GM23338 (cell line): ENCODE data around the gene SLC25A42. TPM values are rescaled to one million over a fixed set of nuclear protein-coding genes. Genes with fewer than 3 reads are reported as not detected.
"Not testable (repeated sequence)": the region's sequence is repeated elsewhere in the genome, so short reads cannot be mapped to it uniquely, and the experiment has no call there.

Experiments used
- ATAC-seq: fragments of 200-7000 bp; cut with Tn5 transposase; 3 replicates; pipeline ENCODE4 v1.9.1; 2020
- DNase-seq: peaks from one replicate; pipeline ENCODE4 v3.0.0-alpha.2; 2015; ENCODE audit warnings: low spot score
- H2AFZ ChIP-seq: fragments of 200-600 bp; sonication (generic); 2 replicates; pipeline ENCODE4 v1.8.0; 2016; ENCODE audit warnings: antibody characterized with exemption, mild to moderate bottlenecking, moderate library complexity
- H3F3A ChIP-seq: fragments of 200-600 bp; sonication (generic); replicated peaks from 2 replicates; pipeline ENCODE4 v1.8.0; 2017; ENCODE audit warnings: antibody characterized with exemption, mixed run types, low read depth
- H3K27ac ChIP-seq: fragments of 200-600 bp; sonication (generic); 2 replicates; pipeline ENCODE4 v1.6.1; 2016; ENCODE audit warnings: low read depth
- H3K27me3 ChIP-seq: fragments of 200-600 bp; sonication (generic); 2 replicates; pipeline ENCODE4 v1.8.0; 2016; ENCODE audit warnings: mild to moderate bottlenecking, mixed run types, moderate library complexity; ENCODE audit not compliant: insufficient read depth
- H3K36me3 ChIP-seq: fragments of 200-600 bp; sonication (generic); 2 replicates; pipeline ENCODE4 v1.8.0; 2016; ENCODE audit warnings: mild to moderate bottlenecking; ENCODE audit not compliant: insufficient read depth
- H3K4me1 ChIP-seq: fragments of 200-600 bp; sonication (generic); 2 replicates; pipeline ENCODE4 v1.8.0; 2016; ENCODE audit warnings: mild to moderate bottlenecking, moderate library complexity; ENCODE audit not compliant: insufficient read depth
- H3K4me2 ChIP-seq: fragments of 200-600 bp; sonication (generic); 2 replicates; pipeline ENCODE4 v1.7.1; 2017; ENCODE audit warnings: mixed run types
- H3K4me3 ChIP-seq: fragments of 200-600 bp; sonication (generic); 2 replicates; pipeline ENCODE4 v1.6.1; 2016; ENCODE audit warnings: mixed run types
- H3K79me2 ChIP-seq: fragments of 200-600 bp; sonication (generic); replicated peaks from 2 replicates; pipeline ENCODE4 v1.8.0; 2017; ENCODE audit warnings: mild to moderate bottlenecking; ENCODE audit not compliant: insufficient read depth
- H3K9me2 ChIP-seq: fragments of 200-600 bp; sonication (generic); 2 replicates; pipeline ENCODE4 v1.8.0; 2017; ENCODE audit not compliant: insufficient read depth
- H4K20me1 ChIP-seq: fragments of 200-600 bp; sonication (generic); replicated peaks from 2 replicates; pipeline ENCODE4 v1.8.0; 2017; ENCODE audit warnings: mild to moderate bottlenecking; ENCODE audit not compliant: insufficient read depth
- H3K27ac Mint-ChIP-seq: 2 replicates; pipeline ENCODE4 v1.8.0; 2020; ENCODE audit warnings: inconsistent platforms, mild to moderate bottlenecking, moderate library complexity, mixed read lengths
- H3K27me3 Mint-ChIP-seq: 3 replicates; pipeline ENCODE4 v1.8.0; 2022; ENCODE audit warnings: low read depth, mild to moderate bottlenecking, moderate library complexity, mixed read lengths, inconsistent platforms; ENCODE audit not compliant: insufficient read depth, poor library complexity
- H3K36me3 Mint-ChIP-seq: 3 replicates; pipeline ENCODE4 v1.8.0; 2021; ENCODE audit warnings: low read depth, mild to moderate bottlenecking, inconsistent platforms, moderate library complexity, mixed read lengths
- H3K4me1 Mint-ChIP-seq: 3 replicates; pipeline ENCODE4 v1.8.0; 2020; ENCODE audit warnings: mild to moderate bottlenecking, inconsistent platforms, mixed read lengths
- H3K4me3 Mint-ChIP-seq: 3 replicates; pipeline ENCODE4 v1.8.0; 2021; ENCODE audit warnings: moderate library complexity, mild to moderate bottlenecking, inconsistent platforms, mixed read lengths
- H3K9me3 Mint-ChIP-seq: 3 replicates; pipeline ENCODE4 v1.8.0; 2020; ENCODE audit warnings: moderate library complexity, mild to moderate bottlenecking, inconsistent platforms, mixed read lengths
- CTCF ChIP-seq, 2 experiments: fragments of 200-600 bp in 1 of 2; sonication (generic) in 1 of 2; conservative IDR thresholded peaks; 2 replicates each; pipeline versions ENCODE4 v1.5.1 to v1.6.1; 2016 to 2017; ENCODE audit warnings: antibody characterized with exemption in 2 of 2, low read depth in 2 of 2, mild to moderate bottlenecking in 2 of 2, moderate library complexity in 1 of 2
- EZH2 ChIP-seq: fragments of 200-600 bp; sonication (generic); IDR thresholded peaks from one replicate; pipeline ENCODE4 v1.8.0; 2017; ENCODE audit warnings: antibody characterized with exemption, mild to moderate bottlenecking, low read depth; ENCODE audit not compliant: unreplicated experiment
- JUNB ChIP-seq: IDR thresholded peaks from one replicate; pipeline ENCODE4 v1.6.1; 2016; ENCODE audit warnings: antibody characterized with exemption; ENCODE audit not compliant: unreplicated experiment
- NANOG ChIP-seq: IDR thresholded peaks from 2 replicates; pipeline ENCODE4 v1.6.1; 2016; ENCODE audit warnings: antibody characterized with exemption, borderline replicate concordance
- STAT1 ChIP-seq: IDR thresholded peaks from one replicate; pipeline ENCODE4 v1.6.1; 2016; ENCODE audit warnings: antibody characterized with exemption; ENCODE audit not compliant: unreplicated experiment
- ZNF331 ChIP-seq: fragments of 250-450 bp; sonication (Bioruptor Pico); IDR thresholded peaks from 2 replicates; pipeline ENCODE4 v1.5.0; 2020; ENCODE audit warnings: low read depth, mild to moderate bottlenecking, moderate library complexity
- polyA plus RNA-seq: library from polyadenylated mRNA; unstranded; fragments of >200 nt; fragmentation: Nextera tagmentation; extraction: Ambion mirVana; gene quantifications from 2 replicates; pipeline ENCODE4 v1.2.1, GENCODE V29; 2016
- total RNA-seq: library from RNA; depleted of rRNA; stranded (reverse); fragments of >200 nt; shearing (Covaris generic); gene quantifications from 2 replicates; pipeline ENCODE4 v1.2.3, GENCODE V29; 2014
- TF ChIP-seq, protein P1 (sequence below): IDR thresholded peaks from 2 replicates; pipeline ENCODE4 v1.6.1; 2016; ENCODE audit warnings: antibody characterized with exemption
- TF ChIP-seq, protein P2 (sequence below): IDR thresholded peaks from one replicate; pipeline ENCODE4 v1.6.1; 2018; ENCODE audit warnings: antibody characterized with exemption; ENCODE audit not compliant: unreplicated experiment

SLC25A42 gene
- total and polyA plus RNA-seq, 2 experiments from 2014 or later: 7.3 to 7.6 TPM

GRCh38 chr19:19101540-19101939 is 37.7 kb downstream of the SLC25A42 start (continued):
- no peak for TF ChIP-seq CTCF (conservative IDR thresholded peaks at IDR 0.05; ENCODE audit: low read depth in 2 of 2)
- no peak for TF ChIP-seq STAT1
- TF ChIP-seq, protein P1, sequence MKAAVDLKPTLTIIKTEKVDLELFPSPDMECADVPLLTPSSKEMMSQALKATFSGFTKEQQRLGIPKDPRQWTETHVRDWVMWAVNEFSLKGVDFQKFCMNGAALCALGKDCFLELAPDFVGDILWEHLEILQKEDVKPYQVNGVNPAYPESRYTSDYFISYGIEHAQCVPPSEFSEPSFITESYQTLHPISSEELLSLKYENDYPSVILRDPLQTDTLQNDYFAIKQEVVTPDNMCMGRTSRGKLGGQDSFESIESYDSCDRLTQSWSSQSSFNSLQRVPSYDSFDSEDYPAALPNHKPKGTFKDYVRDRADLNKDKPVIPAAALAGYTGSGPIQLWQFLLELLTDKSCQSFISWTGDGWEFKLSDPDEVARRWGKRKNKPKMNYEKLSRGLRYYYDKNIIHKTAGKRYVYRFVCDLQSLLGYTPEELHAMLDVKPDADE: no peak
- no peak for TF ChIP-seq NANOG
- no peak for TF ChIP-seq EZH2

- H4K20me1 ChIP-seq, H3F3A ChIP-seq, H3K9me3 Mint-ChIP-seq, H3K27ac Mint-ChIP-seq, H3K4me3 ChIP-seq, H3K4me2 ChIP-seq, H3K79me2 ChIP-seq, H3K36me3 Mint-ChIP-seq, H3K27me3 ChIP-seq, H3K27ac ChIP-seq, DNase-seq, ATAC-seq, H3K36me3 ChIP-seq, H3K9me2 ChIP-seq, H2AFZ ChIP-seq, H3K4me3 Mint-ChIP-seq: not testable (repeated sequence)
- H3K27me3 Mint-ChIP-seq: peaks cover 13% of the 10 kb centered on the region
- peaks cover 16% of the 10 kb centered on the region for H3K4me1 Mint-ChIP-seq
- H3K4me1 ChIP-seq: peaks cover 13% of the 10 kb centered on the region
Measured at GRCh38 chr19:19102566-19102965, 38.8 kb downstream of the SLC25A42 start.

DNA sequence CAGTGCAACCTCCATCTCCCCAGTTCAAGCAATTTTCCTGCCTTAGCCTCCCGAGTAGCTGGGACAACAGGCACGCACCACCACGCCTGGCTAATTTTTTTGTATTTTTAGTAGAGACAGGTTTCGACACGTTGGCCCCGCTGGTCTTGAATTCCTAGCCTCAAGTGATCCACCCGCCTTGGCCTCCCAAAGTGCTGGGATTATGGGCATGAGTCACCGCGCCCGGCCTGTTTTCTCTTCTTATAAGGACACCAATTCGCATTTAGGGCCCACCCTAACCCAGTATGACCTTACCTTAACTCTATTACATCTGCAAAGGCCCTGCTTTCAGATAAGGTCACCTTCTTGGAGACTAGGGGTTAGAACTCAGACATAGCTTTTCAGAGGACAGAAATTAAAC is 39.4 kb downstream of the SLC25A42 start:
- Histone ChIP-seq H3K4me2 (no peak overlapping the region), H3K4me3 (no peak overlapping the region), H4K20me1 (no peaks in the 10 kb centered on the region; the same call in 1 of the 2 replicates), H3K27ac (no peak overlapping the region), H3F3A (0 out of 2 replicates have a peak, but pooled peaks cover 8% of the 10 kb centered on the region), H3K36me3 (no peaks in the 10 kb centered on the region), H3K4me1 (peaks cover 18% of the 10 kb centered on the region), H3K79me2 (no peaks in the 10 kb centered on the region), H3K9me2 (no peaks in the 10 kb centered on the region), H3K27me3 (no peaks in the 10 kb centered on the region), H2AFZ (no peak overlapping the region)
- Mint-ChIP-seq H3K27ac (no peak overlapping the region), H3K36me3 (peaks cover 7% of the 10 kb centered on the region; the same call in 1 of the 3 replicates), H3K27me3 (peaks cover 18% of the 10 kb centered on the region), H3K4me1 (peaks cover 20% of the 10 kb centered on the region), H3K4me3 (no peak overlapping the region), H3K9me3 (no peaks in the 10 kb centered on the region)
- TF ChIP-seq, protein P1: no peak
- TF ChIP-seq, protein P2, sequence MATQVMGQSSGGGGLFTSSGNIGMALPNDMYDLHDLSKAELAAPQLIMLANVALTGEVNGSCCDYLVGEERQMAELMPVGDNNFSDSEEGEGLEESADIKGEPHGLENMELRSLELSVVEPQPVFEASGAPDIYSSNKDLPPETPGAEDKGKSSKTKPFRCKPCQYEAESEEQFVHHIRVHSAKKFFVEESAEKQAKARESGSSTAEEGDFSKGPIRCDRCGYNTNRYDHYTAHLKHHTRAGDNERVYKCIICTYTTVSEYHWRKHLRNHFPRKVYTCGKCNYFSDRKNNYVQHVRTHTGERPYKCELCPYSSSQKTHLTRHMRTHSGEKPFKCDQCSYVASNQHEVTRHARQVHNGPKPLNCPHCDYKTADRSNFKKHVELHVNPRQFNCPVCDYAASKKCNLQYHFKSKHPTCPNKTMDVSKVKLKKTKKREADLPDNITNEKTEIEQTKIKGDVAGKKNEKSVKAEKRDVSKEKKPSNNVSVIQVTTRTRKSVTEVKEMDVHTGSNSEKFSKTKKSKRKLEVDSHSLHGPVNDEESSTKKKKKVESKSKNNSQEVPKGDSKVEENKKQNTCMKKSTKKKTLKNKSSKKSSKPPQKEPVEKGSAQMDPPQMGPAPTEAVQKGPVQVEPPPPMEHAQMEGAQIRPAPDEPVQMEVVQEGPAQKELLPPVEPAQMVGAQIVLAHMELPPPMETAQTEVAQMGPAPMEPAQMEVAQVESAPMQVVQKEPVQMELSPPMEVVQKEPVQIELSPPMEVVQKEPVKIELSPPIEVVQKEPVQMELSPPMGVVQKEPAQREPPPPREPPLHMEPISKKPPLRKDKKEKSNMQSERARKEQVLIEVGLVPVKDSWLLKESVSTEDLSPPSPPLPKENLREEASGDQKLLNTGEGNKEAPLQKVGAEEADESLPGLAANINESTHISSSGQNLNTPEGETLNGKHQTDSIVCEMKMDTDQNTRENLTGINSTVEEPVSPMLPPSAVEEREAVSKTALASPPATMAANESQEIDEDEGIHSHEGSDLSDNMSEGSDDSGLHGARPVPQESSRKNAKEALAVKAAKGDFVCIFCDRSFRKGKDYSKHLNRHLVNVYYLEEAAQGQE: no peak
- TF ChIP-seq JUNB: no peak
- no peak for TF ChIP-seq CTCF (conservative IDR thresholded peaks at IDR 0.05; ENCODE audit: low read depth in 2 of 2)
- no peak for TF ChIP-seq ZNF331 (CRISPR knock-in tag)
- TF ChIP-seq EZH2: no peak
- DNase-seq (no peak), ATAC-seq (no peak)
